KOPT-K1 (cell line): ENCODE results near the gene FBXO47.
A peak's percentile ranks its signal among the peaks of the same experiment; 100 is the strongest.
"Not testable (repeated sequence)": the region's sequence is repeated elsewhere in the genome, so short reads cannot be mapped to it uniquely, and the experiment has no call there.

Experiments
- H3K27ac ChIP-seq: fragments of 200-600 bp; sonication (generic); 2 replicates; pipeline ENCODE4 v1.5.1; 2016; ENCODE audit warnings: antibody characterized with exemption, mild to moderate bottlenecking, low read depth, low read length; ENCODE audit not compliant: poor library complexity, severe bottlenecking
- H3K36me3 ChIP-seq: fragments of 200-600 bp; sonication (generic); 2 replicates; pipeline ENCODE4 v1.5.1; 2017; ENCODE audit warnings: antibody characterized with exemption, mild to moderate bottlenecking, low read length, moderate library complexity; ENCODE audit not compliant: insufficient read depth
- H3K9me3 ChIP-seq: fragments of 200-600 bp; sonication (generic); 2 replicates; pipeline ENCODE4 v1.5.1; 2017; ENCODE audit warnings: antibody characterized with exemption, low read length, mild to moderate bottlenecking; ENCODE audit not compliant: insufficient read depth, poor library complexity, severe bottlenecking

The FBXO47 gene

DNA sequence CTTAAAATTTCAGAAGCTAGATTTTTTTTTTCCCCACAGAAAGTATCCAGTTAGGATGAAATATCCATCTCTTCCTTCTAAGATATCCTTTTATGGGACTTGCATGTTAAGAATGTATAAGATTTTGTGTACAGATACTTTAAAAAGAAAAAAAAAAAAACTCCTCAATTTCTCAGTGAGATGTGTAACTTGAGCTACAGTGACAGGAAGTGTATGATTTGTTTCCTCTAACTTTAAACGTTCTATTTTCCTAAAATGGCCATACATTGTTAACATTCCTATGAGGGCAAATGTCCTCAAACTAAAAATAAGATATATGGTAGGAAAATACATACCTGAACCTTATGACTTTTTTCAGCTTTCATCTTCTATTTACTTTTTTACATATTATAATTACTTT, 8.9 kb downstream of the FBXO47 start:
- H3K36me3 ChIP-seq = no peaks in the 10 kb centered on the region
- no peaks in the 10 kb centered on the region for H3K9me3 ChIP-seq
- H3K27ac ChIP-seq = no peak overlapping the region

DNA sequence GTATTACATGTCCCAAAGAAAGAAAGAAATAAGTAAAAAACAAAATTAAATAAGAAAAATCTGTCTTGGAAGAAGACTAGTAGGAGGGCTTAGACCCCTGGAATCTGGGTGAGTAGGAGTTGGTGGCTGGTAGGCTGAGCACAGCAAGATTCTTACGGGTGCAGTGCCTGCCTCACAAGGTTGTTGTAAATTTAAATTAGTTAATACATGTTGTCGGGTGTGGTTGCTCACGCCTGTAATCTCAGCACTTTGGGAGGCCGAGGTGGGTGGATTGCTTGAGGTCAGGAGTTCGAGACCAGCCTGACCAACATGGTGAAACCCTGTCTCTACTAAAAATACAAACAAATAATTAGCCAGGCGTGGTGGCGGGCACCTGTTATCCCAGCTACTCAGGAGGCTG, 13.4 kb downstream of the FBXO47 start:
- H3K36me3 ChIP-seq, H3K27ac ChIP-seq, H3K9me3 ChIP-seq: not testable (repeated sequence)

DNA sequence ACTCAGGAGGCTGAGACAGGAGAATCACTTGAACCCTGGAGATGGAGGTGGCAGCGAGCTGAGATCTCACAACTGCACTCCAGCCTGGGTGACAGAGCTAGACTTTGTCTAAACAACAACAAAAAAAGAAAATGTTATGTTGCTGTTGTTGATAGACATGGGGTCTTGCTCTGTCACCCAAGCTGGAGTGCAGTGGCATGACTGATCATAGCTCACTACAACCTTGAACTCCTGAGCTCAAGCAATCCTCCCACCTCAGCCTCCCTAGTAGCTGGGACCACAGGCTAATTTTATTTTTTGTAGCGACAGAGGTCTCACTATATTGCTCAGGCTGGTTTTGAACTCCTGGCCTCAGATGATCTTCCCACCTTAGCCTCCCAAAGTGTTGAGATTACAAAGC, 20.0 kb downstream of the FBXO47 start:
- Histone ChIP-seq H3K27ac (no peak overlapping the region), H3K9me3 (no peaks in the 10 kb centered on the region), H3K36me3 (no peaks in the 10 kb centered on the region)

DNA sequence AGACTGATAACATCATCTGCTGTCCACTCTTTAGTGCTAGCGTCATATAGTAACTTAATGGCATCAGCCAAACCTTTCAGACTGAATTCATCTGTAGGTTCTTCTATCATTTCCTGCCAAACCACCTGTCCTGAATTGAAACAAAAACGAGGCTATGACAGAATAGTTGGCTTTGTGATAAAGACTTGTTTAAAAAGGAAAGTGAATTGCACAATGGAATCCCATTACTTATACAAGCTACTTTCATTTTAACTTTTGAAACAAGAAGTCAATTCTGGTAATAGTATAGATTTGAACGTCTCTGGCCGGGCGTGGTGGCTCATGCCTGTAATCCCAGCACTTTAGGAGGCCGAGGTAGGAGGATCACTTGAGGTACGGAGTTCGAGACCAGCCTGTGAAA, 23.6 kb downstream of the FBXO47 start:
- H3K27ac ChIP-seq = no peak overlapping the region
- no peaks in the 10 kb centered on the region for H3K36me3 ChIP-seq
- no peaks in the 10 kb centered on the region for H3K9me3 ChIP-seq

DNA sequence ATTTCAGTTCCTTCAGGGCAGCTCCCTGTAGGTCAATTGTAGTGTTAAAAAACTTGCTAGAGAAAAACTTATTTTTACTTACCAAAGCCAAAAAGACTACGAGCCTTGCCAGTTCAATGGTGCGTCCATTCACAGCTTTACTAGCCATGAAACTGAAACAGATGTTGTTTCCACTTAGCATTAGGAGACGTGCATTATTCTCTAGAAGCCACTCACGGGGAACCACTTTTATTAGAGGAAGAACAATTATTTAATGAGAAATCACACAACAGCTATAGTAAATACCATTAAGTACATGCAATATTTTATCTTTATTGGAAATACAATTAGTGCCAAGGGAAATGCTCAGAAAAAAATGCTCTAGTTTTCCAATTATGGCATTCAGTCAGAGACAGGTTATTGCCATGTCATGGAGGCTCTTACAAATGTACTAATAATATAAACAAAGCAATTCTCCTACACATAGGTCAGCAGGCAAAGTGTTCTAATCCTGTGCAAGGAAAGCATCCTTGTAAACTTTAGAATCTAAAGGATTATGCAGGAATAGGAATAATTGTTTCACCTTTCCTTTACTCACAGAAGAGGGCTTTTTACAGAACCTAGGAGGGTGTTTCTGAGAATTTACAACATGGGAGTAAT, 24.4 kb downstream of the FBXO47 start:
- H3K36me3 ChIP-seq = no peaks in the 10 kb centered on the region
- no peaks in the 10 kb centered on the region for H3K9me3 ChIP-seq
- H3K27ac ChIP-seq = no peak overlapping the region

DNA sequence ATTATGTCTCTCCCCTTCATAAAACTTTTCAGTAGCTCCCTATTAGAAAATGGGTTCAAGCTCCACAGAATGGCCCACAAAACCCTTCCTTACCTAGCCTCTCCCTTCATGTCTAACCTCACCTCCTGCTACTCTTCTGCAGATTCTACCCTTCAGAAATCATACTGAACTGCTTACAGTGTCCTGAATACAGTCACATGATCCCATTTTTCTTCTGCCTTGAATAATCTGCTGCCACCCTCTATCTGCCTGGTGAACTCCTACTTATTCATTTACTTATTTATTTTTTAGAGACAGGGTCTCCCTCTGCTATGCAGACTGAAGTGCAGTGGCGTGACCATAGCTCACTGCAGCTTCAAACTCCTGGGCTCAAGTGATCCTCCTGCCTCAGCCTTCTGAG, 26.8 kb downstream of the FBXO47 start:
- Histone ChIP-seq H3K27ac (no peak overlapping the region), H3K36me3 (no peaks in the 10 kb centered on the region), H3K9me3 (no peaks in the 10 kb centered on the region)

DNA sequence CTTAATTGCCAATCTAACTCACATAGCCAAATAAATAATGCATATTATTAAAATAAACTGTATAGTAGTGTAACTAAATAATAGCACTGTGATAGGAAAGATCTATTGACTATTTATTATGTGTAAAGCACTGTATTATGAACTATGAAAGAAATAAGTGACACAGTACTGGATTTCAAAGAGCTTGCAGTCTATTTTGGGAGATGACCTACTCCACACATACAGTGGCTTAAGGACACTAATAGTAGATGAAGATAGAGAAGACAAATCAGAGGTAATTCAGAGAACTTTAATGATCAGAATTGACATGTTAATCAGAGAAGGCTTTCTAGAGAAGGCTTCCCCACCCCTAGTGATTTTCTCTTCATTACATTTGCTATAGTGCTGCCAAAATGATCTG, 27.2 kb downstream of the FBXO47 start:
- no peaks in the 10 kb centered on the region for H3K36me3 ChIP-seq

DNA sequence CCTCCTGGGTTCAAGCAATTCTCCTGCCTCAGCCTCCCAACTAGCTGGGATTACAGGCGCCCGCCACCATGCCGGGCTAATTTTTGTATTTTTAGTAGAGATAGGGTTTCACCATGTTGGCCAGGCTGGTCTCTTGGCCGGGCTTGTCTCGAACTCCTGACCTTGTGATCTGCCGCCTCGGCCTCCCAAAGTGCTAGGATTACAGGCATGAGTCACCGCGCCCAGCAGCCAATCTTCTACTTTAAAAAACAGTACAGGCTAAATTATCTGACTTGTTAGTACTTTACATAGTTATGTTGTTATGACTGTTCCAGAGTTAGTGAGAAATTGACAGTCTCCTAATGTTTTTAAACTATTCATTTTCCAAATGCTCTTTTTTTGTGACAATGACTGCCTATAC, 33.2 kb downstream of the FBXO47 start:
- not testable (repeated sequence) for H3K36me3 ChIP-seq, H3K27ac ChIP-seq, H3K9me3 ChIP-seq

More for the DNA sequence above, 27.2 kb downstream of the FBXO47 start:
- Histone ChIP-seq H3K9me3 (no peaks in the 10 kb centered on the region), H3K27ac (no peak overlapping the region)

DNA sequence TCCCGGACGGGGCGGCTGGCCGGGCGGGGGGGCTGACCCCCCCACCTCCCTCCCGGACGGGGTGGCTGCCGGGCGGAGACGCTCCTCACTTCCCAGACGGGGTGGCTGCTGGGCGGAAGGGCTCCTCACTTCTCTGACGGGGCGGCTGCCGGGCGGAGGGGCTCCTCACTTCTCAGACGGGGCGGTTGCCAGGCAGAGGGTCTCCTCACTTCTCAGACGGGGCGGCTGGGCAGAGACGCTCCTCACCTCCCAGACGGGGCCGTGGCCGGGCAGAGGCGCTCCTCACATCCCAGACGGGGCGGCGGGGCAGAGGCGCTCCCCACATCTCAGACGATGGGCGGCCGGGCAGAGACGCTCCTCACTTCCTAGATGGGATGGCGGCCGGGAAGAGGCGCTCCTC, 36.4 kb downstream of the FBXO47 start:
- H3K27ac ChIP-seq, H3K9me3 ChIP-seq, H3K36me3 ChIP-seq: not testable (repeated sequence)

DNA sequence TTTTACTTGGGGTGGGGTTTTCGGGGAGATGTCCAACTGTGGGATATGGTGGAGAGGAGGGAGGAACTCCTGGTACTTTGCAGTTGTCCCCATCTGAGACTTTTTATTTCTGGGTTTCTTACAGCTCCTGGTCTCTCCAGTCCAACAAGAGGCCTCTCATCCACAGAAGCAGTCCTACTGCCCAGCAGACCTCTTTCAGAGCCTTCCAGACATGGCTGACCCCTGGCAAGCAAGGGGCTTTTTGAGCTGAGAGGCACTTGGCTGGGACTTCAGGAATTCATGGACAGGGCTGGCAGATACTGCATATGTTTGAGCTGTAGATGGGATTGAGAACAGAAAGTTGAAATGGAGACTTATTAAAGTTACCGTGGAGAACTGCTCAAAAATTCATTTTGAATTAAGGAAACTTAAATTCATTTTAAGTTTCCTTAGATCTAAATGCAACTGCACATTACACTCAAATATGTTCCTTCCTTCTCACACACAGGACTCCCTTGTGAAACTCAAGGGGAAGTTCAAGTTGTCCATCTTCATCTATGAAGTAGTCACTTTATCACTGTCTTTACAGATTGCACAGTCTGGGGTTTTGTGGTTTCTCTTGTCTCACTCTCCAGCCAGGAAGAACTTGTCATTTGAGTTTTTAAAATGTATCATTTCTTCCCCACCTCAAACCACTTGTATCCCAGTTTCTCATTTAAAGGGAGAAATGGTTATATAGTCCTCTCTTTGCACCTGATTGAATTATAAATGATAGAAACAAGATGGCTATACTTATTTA, 40.7 kb downstream of the FBXO47 start:
- Histone ChIP-seq H3K27ac (peak overlapping the region; percentile 65), H3K9me3 (no peaks in the 10 kb centered on the region), H3K36me3 (no peaks in the 10 kb centered on the region; the same call in 1 of the 2 replicates)

DNA sequence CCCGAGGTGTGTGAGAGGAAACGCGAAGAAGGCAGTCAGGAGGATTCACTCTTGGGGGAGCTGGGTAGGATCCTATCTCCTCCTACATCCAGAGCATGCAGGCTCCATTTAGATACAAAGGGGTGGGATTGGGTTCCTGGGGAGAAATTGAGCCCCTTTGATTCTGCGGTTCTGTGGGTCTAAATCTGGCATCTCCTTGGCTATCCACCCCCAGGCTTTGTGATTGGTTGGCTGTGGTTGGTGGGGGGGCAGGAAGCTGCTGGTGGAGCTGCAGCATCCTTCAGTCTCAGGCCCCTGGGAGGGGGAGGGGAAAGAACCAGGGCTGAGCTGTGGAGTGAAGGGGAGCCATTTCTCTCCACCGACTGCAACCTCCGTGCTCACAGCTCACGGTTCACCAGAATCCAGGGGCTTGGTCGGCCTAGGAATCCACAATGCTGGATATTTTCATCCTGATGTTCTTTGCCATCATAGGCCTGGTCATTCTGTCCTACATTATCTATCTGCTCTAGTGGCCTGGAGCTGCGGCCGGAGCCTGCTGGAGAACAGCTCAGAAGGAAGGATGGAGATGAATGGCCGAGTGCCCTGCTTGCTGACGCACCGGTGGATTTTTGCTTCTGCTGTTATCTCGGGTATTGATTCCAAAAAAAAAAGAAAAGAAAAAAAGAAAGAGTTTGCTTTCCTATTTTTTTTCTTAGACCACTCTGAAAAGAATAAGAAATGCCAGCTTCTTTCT, 41.8 kb downstream of the FBXO47 start, which contains the start of gene LASP1NB:
Gene LASP1NB, plus strand, starts transcription at position 352 of the 733 bp plus-strand sequence.
- H3K36me3 ChIP-seq = peaks cover 9% of the 10 kb centered on the region
- no peaks in the 10 kb centered on the region for H3K9me3 ChIP-seq
- H3K27ac ChIP-seq = peak within 1 kb of the TSS; percentile 65

DNA sequence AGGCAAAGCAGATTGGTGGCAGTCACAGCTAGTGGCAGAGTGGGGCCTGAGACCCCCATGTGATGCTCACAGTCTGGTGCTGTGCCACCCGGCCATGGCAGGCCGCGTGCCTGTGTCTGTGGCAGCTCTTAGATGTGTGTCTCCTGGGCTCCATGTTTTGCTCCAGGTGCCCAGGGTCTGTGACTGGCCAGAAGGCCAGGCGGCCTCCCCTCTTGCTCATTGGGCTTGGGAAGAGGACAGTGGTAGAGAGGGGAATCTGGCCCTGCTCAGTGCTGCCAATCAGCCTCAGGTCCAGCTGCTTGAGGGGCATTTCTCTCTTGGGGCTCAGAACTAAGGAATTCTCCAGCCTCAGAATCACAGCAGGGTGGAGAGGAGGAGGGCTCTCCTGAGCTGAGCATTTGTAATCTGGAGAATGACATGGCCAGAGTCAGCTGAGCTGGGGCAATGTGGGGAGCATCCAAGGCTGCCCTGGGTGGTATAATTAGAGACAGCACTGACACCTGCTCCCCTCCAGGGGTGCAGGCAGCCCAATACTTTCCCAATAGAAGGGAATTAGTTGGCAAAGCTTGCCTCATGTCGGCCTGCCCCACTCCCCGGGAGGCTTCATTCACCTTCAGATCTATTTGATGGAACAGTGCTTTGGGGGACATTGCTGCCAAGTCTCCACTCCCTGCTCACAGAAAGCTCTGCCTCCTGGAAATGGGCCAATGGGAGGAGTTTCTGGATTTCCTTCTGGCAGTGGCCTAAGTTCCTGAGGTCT, 44.5 kb downstream of the FBXO47 start:
- Histone ChIP-seq H3K27ac (no peak overlapping the region), H3K9me3 (no peaks in the 10 kb centered on the region), H3K36me3 (peaks cover 36% of the 10 kb centered on the region)

DNA sequence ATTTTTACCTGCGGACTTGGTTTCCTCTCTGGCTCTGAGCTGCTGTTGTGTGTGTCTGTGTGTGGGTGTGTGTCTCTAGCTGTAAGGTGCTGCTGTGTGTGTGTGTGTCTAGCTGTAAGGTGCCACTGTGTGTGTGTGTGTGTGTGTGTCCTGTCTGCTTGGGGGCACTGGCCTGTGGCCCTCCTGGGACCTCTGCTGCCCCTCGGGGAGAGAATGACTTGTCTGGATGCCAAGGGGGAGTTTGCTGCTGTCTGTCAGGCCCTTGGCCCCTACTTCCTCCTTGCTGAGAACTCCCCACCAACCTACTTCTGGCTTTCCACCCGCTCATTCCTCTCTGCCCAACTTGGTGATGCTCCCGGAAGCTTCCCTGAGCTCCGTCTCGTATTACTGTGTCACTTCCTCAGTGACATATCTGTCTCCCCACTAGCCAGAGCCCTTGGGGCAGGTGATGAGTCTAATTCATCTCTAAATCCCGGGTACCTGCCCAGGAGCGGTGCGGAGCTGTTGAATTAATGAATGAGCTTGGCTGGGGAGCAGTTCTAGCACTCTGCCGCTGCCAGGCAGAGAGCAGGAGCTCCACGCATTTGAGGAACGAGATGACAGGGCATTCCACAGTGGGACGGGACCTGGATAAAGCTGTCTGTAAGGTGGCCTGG, 45.3 kb downstream of the FBXO47 start:
- Histone ChIP-seq H3K27ac (no peak overlapping the region), H3K36me3 (peaks cover 44% of the 10 kb centered on the region), H3K9me3 (no peaks in the 10 kb centered on the region)

DNA sequence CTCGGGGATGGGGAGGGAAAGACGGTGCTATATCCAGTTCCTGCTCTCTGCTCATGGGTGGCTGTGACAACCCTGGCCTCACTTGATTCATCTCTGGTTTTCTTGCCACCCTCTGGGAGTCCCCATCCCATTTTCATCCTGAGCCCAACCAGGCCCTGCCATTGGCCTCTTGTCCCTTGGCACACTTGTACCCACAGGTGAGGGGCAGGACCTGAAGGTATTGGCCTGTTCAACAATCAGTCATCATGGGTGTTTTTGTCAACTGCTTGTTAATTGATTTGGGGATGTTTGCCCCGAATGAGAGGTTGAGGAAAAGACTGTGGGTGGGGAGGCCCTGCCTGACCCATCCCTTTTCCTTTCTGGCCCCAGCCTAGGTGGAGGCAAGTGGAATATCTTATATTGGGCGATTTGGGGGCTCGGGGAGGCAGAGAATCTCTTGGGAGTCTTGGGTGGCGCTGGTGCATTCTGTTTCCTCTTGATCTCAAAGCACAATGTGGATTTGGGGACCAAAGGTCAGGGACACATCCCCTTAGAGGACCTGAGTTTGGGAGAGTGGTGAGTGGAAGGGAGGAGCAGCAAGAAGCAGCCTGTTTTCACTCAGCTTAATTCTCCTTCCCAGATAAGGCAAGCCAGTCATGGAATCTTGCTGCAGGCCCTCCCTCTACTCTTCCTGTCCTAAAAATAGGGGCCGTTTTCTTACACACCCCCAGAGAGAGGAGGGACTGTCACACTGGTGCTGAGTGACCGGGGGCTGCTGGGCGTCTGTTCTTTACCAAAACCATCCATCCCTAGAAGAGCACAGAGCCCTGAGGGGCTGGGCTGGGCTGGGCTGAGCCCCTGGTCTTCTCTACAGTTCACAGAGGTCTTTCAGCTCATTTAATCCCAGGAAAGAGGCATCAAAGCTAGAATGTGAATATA, 46.6 kb downstream of the FBXO47 start:
- H3K27ac ChIP-seq = no peak overlapping the region

More for the DNA sequence above, 46.6 kb downstream of the FBXO47 start:
- no peaks in the 10 kb centered on the region for H3K9me3 ChIP-seq
- peaks cover 57% of the 10 kb centered on the region for H3K36me3 ChIP-seq
